H1 (cell line): ENCODE data around the gene AIG1.

Experiments used
- BCL11A ChIP-seq, 2 experiments: IDR thresholded peaks; one replicate each; pipeline ENCODE4 v1.6.1; 2011; ENCODE audit warnings: low read depth in 2 of 2, low read length in 2 of 2, mild to moderate bottlenecking in 2 of 2
- E2F6 ChIP-seq: IDR thresholded peaks from 2 replicates; pipeline ENCODE4 v1.6.1; 2012; ENCODE audit warnings: inconsistent platforms
- HDAC6 ChIP-seq: IDR thresholded peaks from one replicate; pipeline ENCODE4 v1.7.1; 2012; ENCODE audit warnings: low read depth, mild to moderate bottlenecking, inconsistent platforms, low read length, moderate library complexity
- SIN3A ChIP-seq, 2 experiments: IDR thresholded peaks in 1 of 2; conservative IDR thresholded peaks in 1 of 2; 2 replicates each; pipeline ENCODE4 v1.6.1; 2011 to 2012; ENCODE audit warnings: low read length in 2 of 2, improper control_type of control experiment in 1 of 2, low read depth in 1 of 2, mild to moderate bottlenecking in 1 of 2
- TF ChIP-seq, protein P1 (sequence below), 3 experiments: IDR thresholded peaks; 1 replicate in 2 of 3; 2 replicates in 1 of 3; pipeline versions ENCODE4 v1.5.1 to v1.6.1; 2011; ENCODE audit warnings: low read length in 3 of 3, mild to moderate bottlenecking in 3 of 3, inconsistent platforms in 2 of 3, low read depth in 1 of 3, moderate library complexity in 1 of 3; ENCODE audit not compliant: insufficient read depth in 1 of 3; ENCODE audit errors: control extremely low read depth in 1 of 3

DNA sequence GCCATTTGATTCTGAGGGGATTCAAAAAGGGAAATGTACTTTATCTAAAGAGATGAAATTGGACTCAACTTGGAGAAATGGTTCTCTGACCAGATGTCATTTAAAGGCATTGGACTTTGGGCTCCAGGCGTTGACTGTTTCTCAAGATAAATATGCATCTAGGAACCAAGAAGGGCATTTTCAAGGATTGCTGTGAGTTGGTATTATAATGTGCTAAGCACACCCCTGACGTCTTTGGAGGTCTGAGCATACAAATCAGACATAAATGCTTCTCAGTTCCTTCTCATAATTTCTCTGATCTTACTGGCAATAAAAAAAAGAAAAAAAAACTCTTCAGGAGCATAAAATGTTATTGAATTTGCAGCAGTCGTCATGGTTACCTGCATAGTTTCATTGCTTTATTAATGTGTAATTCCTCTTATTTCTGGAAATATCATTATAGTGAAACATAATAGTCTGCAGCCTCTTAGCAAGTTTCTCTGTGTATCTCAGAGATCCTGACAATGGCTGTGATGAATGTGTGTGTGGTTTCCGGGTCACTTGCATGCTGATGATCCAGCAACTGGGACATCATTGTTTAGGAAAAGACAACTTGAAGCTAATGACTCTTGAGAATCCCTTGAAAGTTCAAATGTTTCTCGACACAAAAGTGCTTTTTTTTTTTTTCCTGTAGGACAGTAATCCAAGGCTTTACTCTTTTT lies 136.0 kb downstream of the AIG1 start:
- TF ChIP-seq, protein P1, sequence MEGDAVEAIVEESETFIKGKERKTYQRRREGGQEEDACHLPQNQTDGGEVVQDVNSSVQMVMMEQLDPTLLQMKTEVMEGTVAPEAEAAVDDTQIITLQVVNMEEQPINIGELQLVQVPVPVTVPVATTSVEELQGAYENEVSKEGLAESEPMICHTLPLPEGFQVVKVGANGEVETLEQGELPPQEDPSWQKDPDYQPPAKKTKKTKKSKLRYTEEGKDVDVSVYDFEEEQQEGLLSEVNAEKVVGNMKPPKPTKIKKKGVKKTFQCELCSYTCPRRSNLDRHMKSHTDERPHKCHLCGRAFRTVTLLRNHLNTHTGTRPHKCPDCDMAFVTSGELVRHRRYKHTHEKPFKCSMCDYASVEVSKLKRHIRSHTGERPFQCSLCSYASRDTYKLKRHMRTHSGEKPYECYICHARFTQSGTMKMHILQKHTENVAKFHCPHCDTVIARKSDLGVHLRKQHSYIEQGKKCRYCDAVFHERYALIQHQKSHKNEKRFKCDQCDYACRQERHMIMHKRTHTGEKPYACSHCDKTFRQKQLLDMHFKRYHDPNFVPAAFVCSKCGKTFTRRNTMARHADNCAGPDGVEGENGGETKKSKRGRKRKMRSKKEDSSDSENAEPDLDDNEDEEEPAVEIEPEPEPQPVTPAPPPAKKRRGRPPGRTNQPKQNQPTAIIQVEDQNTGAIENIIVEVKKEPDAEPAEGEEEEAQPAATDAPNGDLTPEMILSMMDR (IDR thresholded peaks at IDR 0.05; ENCODE audit: control extremely low read depth in 1 of 3, insufficient read depth in 1 of 3, low read depth in 1 of 3, low read length in 3 of 3): no peak
- TF ChIP-seq E2F6 (no peak), BCL11A (IDR thresholded peaks at IDR 0.05; ENCODE audit: low read depth in 2 of 2, low read length in 2 of 2) (no peak), SIN3A (conservative IDR thresholded peaks at IDR 0.05 in 1 of 2, IDR thresholded peaks at IDR 0.05 in 1 of 2; ENCODE audit: low read depth in 1 of 2, low read length in 2 of 2) (no peak), HDAC6 (no peak)
